Naive thymus-derived CD4-positive, alpha-beta T cell (primary cell): ENCODE measurements around the gene ARHGAP10. TPM values are rescaled to one million over a fixed set of nuclear protein-coding genes. Genes with fewer than 3 reads are reported as not detected.

ENCODE experiments used
- ATAC-seq: fragments of 150-1000 bp; cut with Tn5 transposase; 2 replicates; pipeline ENCODE4 v1.10.0; 2021; ENCODE audit warnings: mild to moderate bottlenecking, moderate library complexity
- CTCF ChIA-PET: fragments of 350-600 bp; sonication (Branson Sonifier 250); formaldehyde crosslinking; loops from one replicate; lab custom pipeline; 2021; ENCODE audit warnings: antibody characterized with exemption; lab: Charles Lee
- POLR2A ChIA-PET: fragments of 350-600 bp; sonication (Branson Sonifier 250); formaldehyde crosslinking; loops from one replicate; lab custom pipeline; 2021; ENCODE audit warnings: antibody characterized with exemption, inconsistent platforms; lab: Charles Lee
- DNase-seq, 9 donors: peaks; one replicate each; pipeline versions ENCODE4 v3.0.0 to v3.0.0-alpha.2; 2020 to 2022; ENCODE audit warnings: mixed read lengths in 1 of 9
- H3K27ac ChIP-seq: one replicate; pipeline ENCODE4 v1.7.0; 2013; ENCODE audit warnings: mild to moderate bottlenecking, low read depth, low read length, moderate library complexity
- H3K27me3 ChIP-seq, 2 donors: one replicate each; pipeline ENCODE4 v1.7.0; 2013; ENCODE audit warnings: low read length in 2 of 2, mild to moderate bottlenecking in 2 of 2, moderate library complexity in 2 of 2; ENCODE audit not compliant: control insufficient read depth in 2 of 2, insufficient read depth in 2 of 2
- H3K36me3 ChIP-seq, 3 experiments: 1 replicate in 2 of 3; 2 replicates in 1 of 3; pipeline ENCODE4 v1.7.0; 2013; ENCODE audit warnings: low read length in 3 of 3, mild to moderate bottlenecking in 3 of 3, moderate library complexity in 1 of 3; ENCODE audit not compliant: insufficient read depth in 3 of 3, control insufficient read depth in 2 of 3
- H3K4me1 ChIP-seq, 2 donors: one replicate each; pipeline ENCODE4 v1.7.0; 2013; ENCODE audit warnings: low read length in 2 of 2, mild to moderate bottlenecking in 2 of 2, moderate library complexity in 1 of 2; ENCODE audit not compliant: control insufficient read depth in 2 of 2, insufficient read depth in 2 of 2
- H3K4me3 ChIP-seq: 2 replicates; pipeline ENCODE4 v1.7.0; 2013; ENCODE audit warnings: mild to moderate bottlenecking, low read length
- H3K9me3 ChIP-seq, 3 experiments: 1 replicate in 2 of 3; 2 replicates in 1 of 3; pipeline ENCODE4 v1.7.0; 2013; ENCODE audit warnings: low read length in 3 of 3; ENCODE audit not compliant: control insufficient read depth in 2 of 3
- H3K27ac Mint-ChIP-seq, 9 donors: one replicate each; pipeline ENCODE4 v1.8.0; 2020 to 2022; ENCODE audit warnings: mixed read lengths in 9 of 9, mild to moderate bottlenecking in 8 of 9, moderate library complexity in 5 of 9, inconsistent platforms in 2 of 9
- H3K27me3 Mint-ChIP-seq, 5 donors: one replicate each; pipeline ENCODE4 v1.8.0; 2021 to 2022; ENCODE audit warnings: mixed read lengths in 5 of 5, mild to moderate bottlenecking in 1 of 5
- H3K36me3 Mint-ChIP-seq, 5 donors: one replicate each; pipeline ENCODE4 v1.8.0; 2020 to 2022; ENCODE audit warnings: mixed read lengths in 5 of 5, mild to moderate bottlenecking in 3 of 5, inconsistent platforms in 1 of 5
- H3K4me1 Mint-ChIP-seq, 7 donors: one replicate each; pipeline ENCODE4 v1.8.0; 2020 to 2022; ENCODE audit warnings: mixed read lengths in 7 of 7, mild to moderate bottlenecking in 3 of 7, inconsistent platforms in 1 of 7
- H3K4me3 Mint-ChIP-seq, 10 donors: one replicate each; pipeline ENCODE4 v1.8.0; 2020 to 2022; ENCODE audit warnings: mild to moderate bottlenecking in 10 of 10, mixed read lengths in 10 of 10, moderate library complexity in 6 of 10, inconsistent platforms in 2 of 10
- H3K9me3 Mint-ChIP-seq, 11 donors: one replicate each; pipeline ENCODE4 v1.8.0; 2020 to 2022; ENCODE audit warnings: mixed read lengths in 11 of 11, mild to moderate bottlenecking in 4 of 11, inconsistent platforms in 1 of 11, moderate library complexity in 1 of 11
- intact Hi-C, 2 donors: fragments of 100-400 bp; cut with micrococcal nuclease; formaldehyde crosslinking; loops; one replicate each; pipeline ENCODE4 v1.15.1; 2023
- polyA plus RNA-seq, 2 donors: library from polyadenylated mRNA; unstranded; fragments of 300-500 nt; fragmentation: Illumina TruSeq; gene quantifications; one replicate each; pipeline ENCODE4 v1.2.3, GENCODE V29; 2021
- total RNA-seq, 6 experiments: library from RNA in 5 of 6; stranded (reverse) in 5 of 6; gene quantifications; 1 replicate in 5 of 6; 2 replicates in 1 of 6; pipeline ENCODE4 v1.2.3 and lab custom pipeline; 2021 to 2026

ARHGAP10 gene
- total and polyA plus RNA-seq, 7 experiments from 2014 or later = 1.9 to 8.5 (median 3.0) TPM

- Histone ChIP-seq H3K27ac (no peak overlapping the region), H3K36me3 (no peaks in the 10 kb centered on the region), H3K4me3 (no peak overlapping the region), H3K9me3 (peaks cover 0 to 5% (median 4%) of the 10 kb centered on the region in 3 experiments), H3K27me3 (no peaks in the 10 kb centered on the region), H3K4me1 (peaks cover 6 to 22% of the 10 kb centered on the region in 2 donors)
- Mint-ChIP-seq H3K9me3 (peaks cover 0 to 20% (median 8%) of the 10 kb centered on the region in 11 donors), H3K27ac (no peak overlapping the region), H3K36me3 (peaks cover 4 to 35% (median 21%) of the 10 kb centered on the region in 5 donors), H3K4me3 (no peak overlapping the region), H3K27me3 (no peaks in the 10 kb centered on the region), H3K4me1 (peaks cover 16 to 46% (median 27%) of the 10 kb centered on the region in 7 donors)
- ATAC-seq (no peak), DNase-seq (no peak)
- ChIA-PET POLR2A (no interaction called here), CTCF (no interaction called here)
- intact Hi-C loops = loop anchor here in 1 of 2 donors (5.0 kb wide), 1 partner anchor 197 kb away; no protein-coding TSS in a partner anchor
Measured at GRCh38 chr4:148064451-148064850, 332.6 kb downstream of the ARHGAP10 start.

GRCh38 chr4:148065075-148065474 is 333.2 kb downstream of the ARHGAP10 start:
- ATAC-seq = no peak
- Mint-ChIP-seq H3K36me3 (peaks cover 4 to 31% (median 16%) of the 10 kb centered on the region in 5 donors), H3K27ac (peak overlapping the region in 1 of 9 donors; percentile 7), H3K27me3 (no peaks in the 10 kb centered on the region), H3K4me1 (peaks cover 14 to 41% (median 22%) of the 10 kb centered on the region in 7 donors), H3K4me3 (no peak overlapping the region), H3K9me3 (peaks cover 0 to 15% (median 6%) of the 10 kb centered on the region in 11 donors)
- intact Hi-C loops = no loop called here
- Histone ChIP-seq H3K4me3 (no peak overlapping the region), H3K27ac (no peak overlapping the region), H3K9me3 (no peaks in the 10 kb centered on the region), H3K36me3 (no peaks in the 10 kb centered on the region), H3K4me1 (peaks cover 5 to 16% of the 10 kb centered on the region in 2 donors), H3K27me3 (no peaks in the 10 kb centered on the region)
- POLR2A ChIA-PET = no interaction called here
- CTCF ChIA-PET = no interaction called here
- no peak for DNase-seq

DNA sequence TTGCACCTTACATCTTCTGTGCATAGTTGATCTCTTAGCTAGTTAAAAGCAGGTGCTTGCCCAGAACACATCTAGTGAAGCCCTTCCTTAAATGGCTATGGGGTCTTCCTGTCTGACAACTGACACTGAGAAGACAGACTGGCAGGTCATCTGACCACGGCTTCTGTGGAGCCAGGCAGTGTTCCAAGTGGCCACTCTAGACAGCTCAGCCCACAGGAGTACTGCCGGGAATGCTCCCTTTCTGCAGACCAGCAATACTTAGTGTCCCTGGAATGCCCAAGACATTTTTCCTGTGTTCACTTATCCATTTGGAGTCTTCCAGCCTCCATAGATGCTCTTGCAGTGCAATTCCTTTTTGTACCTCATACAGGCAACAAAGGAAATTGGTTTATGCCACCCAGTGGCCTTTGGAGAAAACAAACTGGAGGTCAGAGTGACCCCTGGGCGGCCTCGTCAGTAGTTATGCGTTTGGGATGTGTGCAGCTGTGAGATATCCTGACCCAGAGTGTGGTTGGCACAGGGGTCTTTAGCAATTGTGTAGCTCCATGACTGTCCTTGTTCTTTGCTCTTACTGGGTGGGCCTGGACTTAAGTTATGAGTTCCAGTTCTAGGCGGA is 335.5 kb downstream of the ARHGAP10 start:
- ATAC-seq (no peak), DNase-seq (no peak)
- H3K27ac Mint-ChIP-seq = peak overlapping the region in 3 of 9 donors; percentile 15 to 46 (median 16)
- Histone ChIP-seq H3K36me3 (no peaks in the 10 kb centered on the region), H3K9me3 (no peaks in the 10 kb centered on the region), H3K27me3 (no peaks in the 10 kb centered on the region), H3K27ac (no peak overlapping the region), H3K4me1 (no peaks in the 10 kb centered on the region), H3K4me3 (no peak overlapping the region)
- POLR2A ChIA-PET = no interaction called here
- intact Hi-C loops = no loop called here
- H3K4me3 Mint-ChIP-seq = no peak overlapping the region
- peaks cover 0 to 18% (median 3%) of the 10 kb centered on the region in 7 donors for H3K4me1 Mint-ChIP-seq
- no peaks in the 10 kb centered on the region for H3K27me3 Mint-ChIP-seq
- CTCF ChIA-PET = no interaction called here
- H3K36me3 Mint-ChIP-seq = peaks cover 0 to 30% (median 16%) of the 10 kb centered on the region in 5 donors
- peaks cover 0 to 5% (median 0%) of the 10 kb centered on the region in 11 donors for H3K9me3 Mint-ChIP-seq

GRCh38 chr4:148068065-148068911 is 336.4 kb downstream of the ARHGAP10 start:
- H3K4me3 ChIP-seq = no peak overlapping the region
- peaks cover 4 to 33% (median 24%) of the 10 kb centered on the region in 5 donors for H3K36me3 Mint-ChIP-seq
- ATAC-seq (no peak), DNase-seq (no peak)
- H3K27ac ChIP-seq = no peak overlapping the region
- no peaks in the 10 kb centered on the region for H3K4me1 ChIP-seq
- peaks cover 0 to 9% (median 3%) of the 10 kb centered on the region in 11 donors for H3K9me3 Mint-ChIP-seq
- no peak overlapping the region for H3K4me3 Mint-ChIP-seq
- no peaks in the 10 kb centered on the region for H3K27me3 Mint-ChIP-seq
- ChIA-PET POLR2A (no interaction called here), CTCF (no interaction called here)
- peaks cover 0 to 3% (median 0%) of the 10 kb centered on the region in 3 experiments for H3K9me3 ChIP-seq
- H3K36me3 ChIP-seq = peaks cover 0 to 2% (median 0%) of the 10 kb centered on the region in 3 experiments
- intact Hi-C loops = no loop called here
- peak overlapping the region in 2 of 9 donors; percentile 3 to 41 for H3K27ac Mint-ChIP-seq
- no peaks in the 10 kb centered on the region for H3K27me3 ChIP-seq
- peaks cover 0 to 10% (median 2%) of the 10 kb centered on the region in 7 donors for H3K4me1 Mint-ChIP-seq

DNA sequence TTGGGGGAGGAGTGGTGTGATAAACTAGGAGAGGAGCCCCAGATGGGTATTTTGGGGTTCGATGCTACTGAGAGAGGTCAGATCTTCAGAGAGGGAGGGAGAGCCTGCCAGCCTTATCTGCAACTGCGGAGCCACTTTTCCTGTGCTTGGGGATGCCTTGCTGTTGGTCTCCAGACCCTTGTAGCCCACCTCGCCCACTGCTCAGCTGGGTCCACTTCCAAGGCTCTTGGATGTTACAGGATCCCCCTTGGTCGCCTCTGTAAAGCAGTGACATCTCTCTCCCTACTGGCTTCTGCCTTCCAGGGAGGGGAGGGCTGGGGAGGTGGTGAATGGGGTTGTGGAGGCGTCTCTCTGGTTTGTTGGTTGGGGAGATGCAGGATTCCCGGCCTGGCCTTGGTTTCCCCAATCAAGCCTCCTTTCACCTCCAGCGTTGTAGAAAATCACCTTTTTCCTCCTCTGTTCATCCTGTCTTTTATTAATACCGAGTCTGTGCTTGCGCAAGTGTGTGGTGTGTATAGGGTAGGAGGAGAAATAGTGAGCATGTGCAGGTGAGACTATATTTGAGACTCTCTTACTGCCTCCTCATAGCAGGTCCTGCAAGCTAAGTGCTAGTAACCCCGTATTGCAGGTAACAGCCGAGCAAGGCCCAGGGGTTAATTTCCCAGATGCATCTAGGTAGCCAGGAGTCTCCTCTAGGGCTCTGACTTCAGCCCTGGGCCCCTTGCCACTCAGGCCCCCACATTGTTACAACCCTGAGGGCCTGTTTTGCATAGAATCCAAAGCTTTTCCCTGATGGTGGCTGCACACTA is 337.4 kb downstream of the ARHGAP10 start:
- Mint-ChIP-seq H3K27ac (peak overlapping the region in 3 of 9 donors; percentile 3 to 87 (median 21)), H3K27me3 (no peaks in the 10 kb centered on the region), H3K4me3 (no peak overlapping the region), H3K9me3 (peaks cover 0 to 19% (median 9%) of the 10 kb centered on the region in 11 donors), H3K36me3 (peaks cover 9 to 35% (median 32%) of the 10 kb centered on the region in 5 donors), H3K4me1 (peaks cover 0 to 4% (median 0%) of the 10 kb centered on the region in 7 donors)
- ATAC-seq (no peak), DNase-seq (no peak)
- Histone ChIP-seq H3K4me1 (no peaks in the 10 kb centered on the region), H3K27me3 (no peaks in the 10 kb centered on the region), H3K9me3 (peaks cover 0 to 13% (median 7%) of the 10 kb centered on the region in 3 experiments), H3K4me3 (no peak overlapping the region), H3K27ac (no peak overlapping the region), H3K36me3 (peaks cover 0 to 9% (median 5%) of the 10 kb centered on the region in 3 experiments)
- ChIA-PET CTCF (no interaction called here), POLR2A (no interaction called here)
- intact Hi-C loops = no loop called here

GRCh38 chr4:148069895-148070178 is 337.9 kb downstream of the ARHGAP10 start:
- DNase-seq = no peak
- H3K36me3 Mint-ChIP-seq = peaks cover 15 to 37% (median 33%) of the 10 kb centered on the region in 5 donors
- ATAC-seq = no peak
- H3K27me3 Mint-ChIP-seq = no peaks in the 10 kb centered on the region
- H3K9me3 ChIP-seq = peaks cover 0 to 19% (median 12%) of the 10 kb centered on the region in 3 experiments
- H3K9me3 Mint-ChIP-seq = peaks cover 0 to 25% (median 12%) of the 10 kb centered on the region in 11 donors
- H3K27ac Mint-ChIP-seq = peak overlapping the region in 4 of 9 donors; percentile 3 to 87 (median 16)
- H3K4me1 ChIP-seq = no peaks in the 10 kb centered on the region
- intact Hi-C loops = no loop called here
- H3K36me3 ChIP-seq = peaks cover 0 to 9% (median 5%) of the 10 kb centered on the region in 3 experiments
- H3K27ac ChIP-seq = no peak overlapping the region
- no peak overlapping the region for H3K4me3 ChIP-seq
- ChIA-PET CTCF (no interaction called here), POLR2A (no interaction called here)
- H3K4me3 Mint-ChIP-seq = no peak overlapping the region
- peaks cover 0 to 4% (median 0%) of the 10 kb centered on the region in 7 donors for H3K4me1 Mint-ChIP-seq
- H3K27me3 ChIP-seq = no peaks in the 10 kb centered on the region
